ENCODE data around the gene LRP1B. TPM values are rescaled to one million over a fixed set of nuclear protein-coding genes. Genes with fewer than 3 reads are reported as not detected.

LRP1B gene
- total RNA-seq, 2 donors from 2014 or later, result 0.79 to 1.8 TPM

- TF ChIP-seq CTCF (conservative IDR thresholded peaks at IDR 0.05), result peak; percentile 15
- Histone ChIP-seq H3K4me1 (ENCODE audit: control insufficient read depth, insufficient read depth, low read length) (no peaks in the 10 kb centered on the region), H3K27ac (ENCODE audit: low read depth, low read length) (no peak overlapping the region), H3K4me3 (ENCODE audit: low read length) (no peak overlapping the region), H3K27me3 (ENCODE audit: control insufficient read depth, insufficient read depth, low read length, poor library complexity, severe bottlenecking) (no peaks in the 10 kb centered on the region), H3K9ac (ENCODE audit: extremely low read depth, low read length, poor library complexity, severe bottlenecking) (no peak overlapping the region), H3K9me3 (ENCODE audit: control insufficient read depth, low read length) (no peaks in the 10 kb centered on the region), H3K36me3 (ENCODE audit: control insufficient read depth, insufficient read depth, low read length) (no peaks in the 10 kb centered on the region)
- Mint-ChIP-seq H3K27me3 (ENCODE audit: insufficient read depth) (no peaks in the 10 kb centered on the region), H3K9me3 (no peaks in the 10 kb centered on the region), H3K4me1 (peaks cover 10% of the 10 kb centered on the region), H3K27ac (no peak overlapping the region), H3K36me3 (ENCODE audit: low read depth) (no peaks in the 10 kb centered on the region), H3K4me3 (no peak overlapping the region)
- DNase-seq, result peak; percentile 53
- 96 to 100% methylated on average over 1 of the region's 1 CpG for WGBS, 2 experiments (ENCODE audit: insufficient coverage in 1 of 2, insufficient read length in 1 of 2)
These were observed 401.9 kb downstream of the LRP1B start for GRCh38 chr2:141728886-141729285.

DNA sequence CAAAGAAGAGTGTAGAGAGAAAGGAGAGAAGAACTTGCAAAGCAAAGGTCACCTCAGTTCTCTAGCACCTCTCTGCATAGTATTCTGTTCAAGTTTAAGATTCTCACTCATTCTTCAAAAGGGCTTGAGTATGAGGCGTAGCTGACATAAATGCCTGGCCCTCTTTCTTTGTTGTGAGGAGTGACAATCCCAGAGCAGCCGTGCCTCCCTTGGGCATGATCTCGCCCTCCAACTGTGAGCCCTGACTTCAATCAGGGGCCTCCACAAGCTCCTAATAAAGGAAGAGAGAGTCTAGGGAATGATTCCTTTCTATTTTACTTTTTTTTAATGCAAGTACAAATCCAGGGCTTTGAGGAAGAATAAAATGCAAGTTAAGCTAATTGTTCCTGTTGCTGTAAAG, 402.7 kb downstream of the LRP1B start:
- Histone ChIP-seq H3K27ac (ENCODE audit: low read depth, low read length) (peak overlapping the region; percentile 26), H3K4me3 (ENCODE audit: low read length) (no peak overlapping the region), H3K4me1 (ENCODE audit: control insufficient read depth, insufficient read depth, low read length) (no peaks in the 10 kb centered on the region), H3K36me3 (ENCODE audit: control insufficient read depth, insufficient read depth, low read length) (no peaks in the 10 kb centered on the region), H3K9me3 (ENCODE audit: control insufficient read depth, low read length) (no peaks in the 10 kb centered on the region), H3K27me3 (ENCODE audit: control insufficient read depth, insufficient read depth, low read length, poor library complexity, severe bottlenecking) (no peaks in the 10 kb centered on the region), H3K9ac (ENCODE audit: extremely low read depth, low read length, poor library complexity, severe bottlenecking) (no peak overlapping the region)
- no peaks in the 10 kb centered on the region for H3K36me3 Mint-ChIP-seq (ENCODE audit: low read depth)
- no peaks in the 10 kb centered on the region for H3K9me3 Mint-ChIP-seq
- no peak overlapping the region for H3K4me3 Mint-ChIP-seq
- DNase-seq, result peak; percentile 65
- H3K27ac Mint-ChIP-seq, result no peak overlapping the region
- no peak for TF ChIP-seq CTCF (conservative IDR thresholded peaks at IDR 0.05)
- H3K4me1 Mint-ChIP-seq, result peaks cover 10% of the 10 kb centered on the region
- 74 to 80% methylated on average over 1 to 3 of the region's 3 CpGs for WGBS, 2 experiments (ENCODE audit: insufficient coverage in 1 of 2, insufficient read length in 1 of 2)
- H3K27me3 Mint-ChIP-seq (ENCODE audit: insufficient read depth), result no peaks in the 10 kb centered on the region

GRCh38 chr2:141724426-141724825, 406.4 kb downstream of the LRP1B start:
- H3K36me3 ChIP-seq (ENCODE audit: control insufficient read depth, insufficient read depth, low read length), result no peaks in the 10 kb centered on the region
- H3K27ac ChIP-seq (ENCODE audit: low read depth, low read length), result no peak overlapping the region
- H3K9me3 ChIP-seq (ENCODE audit: control insufficient read depth, low read length), result no peaks in the 10 kb centered on the region
- Mint-ChIP-seq H3K36me3 (ENCODE audit: low read depth) (no peaks in the 10 kb centered on the region), H3K27me3 (ENCODE audit: insufficient read depth) (no peaks in the 10 kb centered on the region), H3K4me3 (no peak overlapping the region), H3K9me3 (no peaks in the 10 kb centered on the region), H3K27ac (no peak overlapping the region), H3K4me1 (peaks cover 10% of the 10 kb centered on the region)
- no peak overlapping the region for H3K4me3 ChIP-seq (ENCODE audit: low read length)
- no peaks in the 10 kb centered on the region for H3K4me1 ChIP-seq (ENCODE audit: control insufficient read depth, insufficient read depth, low read length)
- DNase-seq, result no peak
- 99% methylated on average over 3 of the region's 3 CpGs; no CpG with 5 or more reads in 1 of the 2 experiments for WGBS, 2 experiments (ENCODE audit: insufficient coverage in 1 of 2, insufficient read length in 1 of 2)
- no peak for TF ChIP-seq CTCF (conservative IDR thresholded peaks at IDR 0.05)
- no peak overlapping the region for H3K9ac ChIP-seq (ENCODE audit: extremely low read depth, low read length, poor library complexity, severe bottlenecking)
- H3K27me3 ChIP-seq (ENCODE audit: control insufficient read depth, insufficient read depth, low read length, poor library complexity, severe bottlenecking), result no peaks in the 10 kb centered on the region
